Measurements from ENCODE around the gene HTR3A. TPM values are rescaled to one million over a fixed set of nuclear protein-coding genes. Genes with fewer than 3 reads are reported as not detected.

The HTR3A gene
- polyA plus RNA-seq, 1 donor (not counting 4 experiments of a cell fraction or from before 2014, with no cell fraction given), result not detected

DNA sequence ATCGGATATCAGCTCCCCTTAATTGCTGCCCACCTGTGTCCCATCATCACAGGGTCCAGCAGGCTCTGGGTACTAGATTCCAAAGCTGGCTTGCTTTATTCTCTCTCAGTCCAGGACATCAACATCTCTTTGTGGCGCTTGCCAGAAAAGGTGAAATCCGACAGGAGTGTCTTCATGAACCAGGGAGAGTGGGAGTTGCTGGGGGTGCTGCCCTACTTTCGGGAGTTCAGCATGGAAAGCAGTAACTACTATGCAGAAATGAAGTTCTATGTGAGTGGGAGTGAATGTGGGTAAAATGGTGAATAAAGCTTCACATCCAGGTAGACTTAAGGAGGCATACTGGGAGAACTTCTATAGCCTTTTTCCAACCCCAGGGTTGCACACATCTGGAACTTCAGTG lies 11.0 kb downstream of the HTR3A start:
- H3K4me1 ChIP-seq (ENCODE audit: control insufficient read depth, extremely low read depth, insufficient read depth, low read length), result no peaks in the 10 kb centered on the region
- H4K20me1 ChIP-seq (ENCODE audit: control insufficient read depth, extremely low read depth, insufficient read depth, low read length), result no peaks in the 10 kb centered on the region
- H3K36me3 ChIP-seq (ENCODE audit: control insufficient read depth in 2 of 2, extremely low read depth in 1 of 2, insufficient read depth in 2 of 2, low read length in 2 of 2), result no peaks in the 10 kb centered on the region
- no peak overlapping the region for H3K4me3 ChIP-seq (ENCODE audit: control insufficient read depth in 2 of 3, extremely low read depth in 1 of 3, insufficient read depth in 2 of 3, low read depth in 1 of 3, low read length in 3 of 3)
- H3K9ac ChIP-seq (ENCODE audit: control insufficient read depth, extremely low read depth, insufficient read depth, low read length), result no peak overlapping the region
- dilution Hi-C loops (cut with MboI; ENCODE audit: extremely low pct_ligation_motif_present, low sequenced_read_pairs), result no loop called here
- no peak overlapping the region for H3K27ac ChIP-seq (ENCODE audit: control insufficient read depth, insufficient read depth, low read length)
- FAIRE-seq (no peak), DNase-seq (ENCODE audit: low read depth, low spot score) (no peak)
- H3K4me2 ChIP-seq (ENCODE audit: control insufficient read depth, extremely low read depth, insufficient read depth, low read depth, low read length), result no peak overlapping the region
- no peaks in the 10 kb centered on the region for H3K9me1 ChIP-seq (ENCODE audit: control insufficient read depth, extremely low read depth, insufficient read depth, low read length)
- no peaks in the 10 kb centered on the region for H3K79me2 ChIP-seq (ENCODE audit: control insufficient read depth, insufficient read depth, low read length)
- no peaks in the 10 kb centered on the region for H3K9me3 ChIP-seq (ENCODE audit: control insufficient read depth, low read depth, low read length)
- H2AFZ ChIP-seq (ENCODE audit: control insufficient read depth, low read length), result no peak overlapping the region
- H3K27me3 ChIP-seq (ENCODE audit: control insufficient read depth, extremely low read depth, insufficient read depth, low read length), result no peaks in the 10 kb centered on the region
- TF ChIP-seq, protein P1, sequence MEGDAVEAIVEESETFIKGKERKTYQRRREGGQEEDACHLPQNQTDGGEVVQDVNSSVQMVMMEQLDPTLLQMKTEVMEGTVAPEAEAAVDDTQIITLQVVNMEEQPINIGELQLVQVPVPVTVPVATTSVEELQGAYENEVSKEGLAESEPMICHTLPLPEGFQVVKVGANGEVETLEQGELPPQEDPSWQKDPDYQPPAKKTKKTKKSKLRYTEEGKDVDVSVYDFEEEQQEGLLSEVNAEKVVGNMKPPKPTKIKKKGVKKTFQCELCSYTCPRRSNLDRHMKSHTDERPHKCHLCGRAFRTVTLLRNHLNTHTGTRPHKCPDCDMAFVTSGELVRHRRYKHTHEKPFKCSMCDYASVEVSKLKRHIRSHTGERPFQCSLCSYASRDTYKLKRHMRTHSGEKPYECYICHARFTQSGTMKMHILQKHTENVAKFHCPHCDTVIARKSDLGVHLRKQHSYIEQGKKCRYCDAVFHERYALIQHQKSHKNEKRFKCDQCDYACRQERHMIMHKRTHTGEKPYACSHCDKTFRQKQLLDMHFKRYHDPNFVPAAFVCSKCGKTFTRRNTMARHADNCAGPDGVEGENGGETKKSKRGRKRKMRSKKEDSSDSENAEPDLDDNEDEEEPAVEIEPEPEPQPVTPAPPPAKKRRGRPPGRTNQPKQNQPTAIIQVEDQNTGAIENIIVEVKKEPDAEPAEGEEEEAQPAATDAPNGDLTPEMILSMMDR (optimal IDR thresholded peaks at IDR 0.05 in 1 of 3, IDR thresholded peaks at IDR 0.05 in 1 of 3, conservative IDR thresholded peaks at IDR 0.05 in 1 of 3; ENCODE audit: extremely low read depth in 1 of 3, insufficient read depth in 2 of 3, low read length in 3 of 3), result no peak
- TF ChIP-seq EZH2 (IDR thresholded peaks at IDR 0.05; ENCODE audit: low read length), result no peak

DNA sequence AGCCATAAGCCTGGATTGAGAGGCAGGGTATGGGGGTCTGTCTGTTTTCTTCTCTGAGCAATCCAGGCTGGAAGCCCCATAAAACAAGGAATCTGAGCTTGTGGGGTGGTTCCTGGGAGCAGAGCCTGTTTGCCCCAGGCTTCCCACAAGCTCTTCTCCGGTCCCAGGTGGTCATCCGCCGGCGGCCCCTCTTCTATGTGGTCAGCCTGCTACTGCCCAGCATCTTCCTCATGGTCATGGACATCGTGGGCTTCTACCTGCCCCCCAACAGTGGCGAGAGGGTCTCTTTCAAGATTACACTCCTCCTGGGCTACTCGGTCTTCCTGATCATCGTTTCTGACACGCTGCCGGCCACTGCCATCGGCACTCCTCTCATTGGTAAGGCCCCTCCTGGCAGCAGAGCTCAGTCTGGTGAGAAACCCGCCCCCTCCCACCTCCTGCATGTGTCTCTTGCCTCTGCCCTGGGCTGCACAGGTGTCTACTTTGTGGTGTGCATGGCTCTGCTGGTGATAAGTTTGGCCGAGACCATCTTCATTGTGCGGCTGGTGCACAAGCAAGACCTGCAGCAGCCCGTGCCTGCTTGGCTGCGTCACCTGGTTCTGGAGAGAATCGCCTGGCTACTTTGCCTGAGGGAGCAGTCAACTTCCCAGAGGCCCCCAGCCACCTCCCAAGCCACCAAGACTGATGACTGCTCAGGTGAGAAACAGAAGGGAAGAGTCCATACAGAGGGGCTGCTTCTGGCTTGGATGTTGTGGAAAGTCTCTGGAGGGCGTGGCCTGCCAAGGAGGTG lies 11.6 kb downstream of the HTR3A start:
- H3K79me2 ChIP-seq (ENCODE audit: control insufficient read depth, insufficient read depth, low read length), result no peaks in the 10 kb centered on the region
- no peaks in the 10 kb centered on the region for H3K27me3 ChIP-seq (ENCODE audit: control insufficient read depth, extremely low read depth, insufficient read depth, low read length)
- no peaks in the 10 kb centered on the region for H3K4me1 ChIP-seq (ENCODE audit: control insufficient read depth, extremely low read depth, insufficient read depth, low read length)
- H3K9me3 ChIP-seq (ENCODE audit: control insufficient read depth, low read depth, low read length), result no peaks in the 10 kb centered on the region
- no peak overlapping the region for H3K27ac ChIP-seq (ENCODE audit: control insufficient read depth, insufficient read depth, low read length)
- no peak overlapping the region for H2AFZ ChIP-seq (ENCODE audit: control insufficient read depth, low read length)
- H3K36me3 ChIP-seq (ENCODE audit: control insufficient read depth in 2 of 2, extremely low read depth in 1 of 2, insufficient read depth in 2 of 2, low read length in 2 of 2), result no peaks in the 10 kb centered on the region
- no peak overlapping the region for H3K9ac ChIP-seq (ENCODE audit: control insufficient read depth, extremely low read depth, insufficient read depth, low read length)
- no peak overlapping the region for H3K4me3 ChIP-seq (ENCODE audit: control insufficient read depth in 2 of 3, extremely low read depth in 1 of 3, insufficient read depth in 2 of 3, low read depth in 1 of 3, low read length in 3 of 3)
- no peaks in the 10 kb centered on the region for H3K9me1 ChIP-seq (ENCODE audit: control insufficient read depth, extremely low read depth, insufficient read depth, low read length)
- DNase-seq (ENCODE audit: low read depth, low spot score) (no peak), FAIRE-seq (no peak)
- dilution Hi-C loops (cut with MboI; ENCODE audit: extremely low pct_ligation_motif_present, low sequenced_read_pairs), result no loop called here
- no peaks in the 10 kb centered on the region for H4K20me1 ChIP-seq (ENCODE audit: control insufficient read depth, extremely low read depth, insufficient read depth, low read length)
- TF ChIP-seq, protein P1 (optimal IDR thresholded peaks at IDR 0.05 in 1 of 3, IDR thresholded peaks at IDR 0.05 in 1 of 3, conservative IDR thresholded peaks at IDR 0.05 in 1 of 3; ENCODE audit: extremely low read depth in 1 of 3, insufficient read depth in 2 of 3, low read length in 3 of 3), result no peak
- TF ChIP-seq EZH2 (IDR thresholded peaks at IDR 0.05; ENCODE audit: low read length), result no peak
- H3K4me2 ChIP-seq (ENCODE audit: control insufficient read depth, extremely low read depth, insufficient read depth, low read depth, low read length), result no peak overlapping the region
